HPDE6-E6E7 (cell line): Measurements from ENCODE around the gene COQ5.
"Not testable (repeated sequence)": the region's sequence is repeated elsewhere in the genome, so short reads cannot be mapped to it uniquely, and the experiment has no call there.

ENCODE experiments used
- DNase-seq: peaks from one replicate; pipeline ENCODE4 v3.0.0; 2011; ENCODE audit warnings: missing footprints; ENCODE audit errors: extremely low spot score

COQ5 gene

GRCh38 chr12:120529641-120530417 is 871 bp upstream of the COQ5 start:
- DNase-seq, result peak; percentile 50

GRCh38 chr12:120522568-120522967 is 6.4 kb downstream of the COQ5 start:
- DNase-seq, result no peak

DNA sequence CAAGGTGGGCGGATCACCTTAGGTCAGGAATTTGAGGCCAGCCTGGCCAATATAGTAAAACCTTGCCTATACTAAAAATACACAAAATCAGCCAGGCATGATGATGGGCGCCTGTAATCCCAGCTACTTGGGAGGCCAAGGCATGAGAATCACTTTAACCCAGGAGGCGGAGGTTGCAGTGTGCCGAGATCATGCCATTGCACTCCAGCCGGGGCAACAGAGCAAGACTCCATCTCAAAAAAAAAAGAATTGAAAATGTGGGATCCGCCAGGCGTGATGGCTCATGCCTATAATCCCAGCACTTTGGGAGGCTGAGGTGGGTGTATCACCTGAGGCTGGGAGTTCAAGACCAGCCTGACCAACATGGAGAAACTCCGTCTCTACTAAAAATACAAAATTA is 9.6 kb downstream of the COQ5 start:
- not testable (repeated sequence) for DNase-seq

- DNase-seq, result no peak
These were observed 13.5 kb downstream of the COQ5 start for GRCh38 chr12:120515496-120515895.

DNA sequence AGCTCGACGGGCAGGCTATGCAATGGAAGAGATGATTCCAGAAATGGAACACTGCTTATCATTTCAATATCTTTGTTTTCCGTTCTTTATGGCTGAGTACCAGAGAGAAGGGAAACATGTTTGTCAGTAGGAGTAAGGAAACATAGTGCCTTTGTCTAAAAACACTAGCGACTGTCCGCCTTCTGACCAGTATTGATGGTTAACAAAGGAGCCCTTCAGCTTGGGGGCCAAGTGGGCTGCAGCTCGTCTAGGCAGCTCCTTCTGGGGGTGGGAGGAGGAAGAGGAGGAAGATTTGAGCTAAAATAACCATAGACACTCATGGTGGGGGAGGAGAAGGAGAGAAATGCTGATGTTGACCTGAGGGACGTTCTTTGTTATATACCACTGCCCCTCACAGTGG is 15.0 kb downstream of the COQ5 start:
- no peak for DNase-seq

DNA sequence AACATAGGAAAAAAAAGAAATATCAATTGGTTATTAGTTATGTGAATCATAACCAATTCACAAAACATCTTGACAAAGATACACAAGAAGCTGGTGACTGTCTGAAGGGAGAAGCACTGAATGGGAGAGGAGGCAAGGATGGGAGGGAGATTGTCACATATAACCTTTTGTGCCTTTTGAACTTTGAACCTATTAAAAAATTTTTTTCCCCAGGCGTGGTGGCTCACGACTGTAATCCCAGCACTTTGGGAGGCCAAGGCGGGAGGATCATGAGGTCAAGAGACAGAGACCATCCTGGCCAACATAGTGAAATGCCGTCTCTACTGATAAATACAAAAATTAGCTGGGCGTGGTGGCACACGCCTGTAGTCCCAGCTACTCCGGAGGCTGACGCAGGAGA is 20.4 kb downstream of the COQ5 start:
- DNase-seq, result no peak

- no peak for DNase-seq
These were observed 24.4 kb downstream of the COQ5 start for GRCh38 chr12:120504587-120504986.

GRCh38 chr12:120500581-120500980 is 28.4 kb downstream of the COQ5 start:
- no peak for DNase-seq

DNA sequence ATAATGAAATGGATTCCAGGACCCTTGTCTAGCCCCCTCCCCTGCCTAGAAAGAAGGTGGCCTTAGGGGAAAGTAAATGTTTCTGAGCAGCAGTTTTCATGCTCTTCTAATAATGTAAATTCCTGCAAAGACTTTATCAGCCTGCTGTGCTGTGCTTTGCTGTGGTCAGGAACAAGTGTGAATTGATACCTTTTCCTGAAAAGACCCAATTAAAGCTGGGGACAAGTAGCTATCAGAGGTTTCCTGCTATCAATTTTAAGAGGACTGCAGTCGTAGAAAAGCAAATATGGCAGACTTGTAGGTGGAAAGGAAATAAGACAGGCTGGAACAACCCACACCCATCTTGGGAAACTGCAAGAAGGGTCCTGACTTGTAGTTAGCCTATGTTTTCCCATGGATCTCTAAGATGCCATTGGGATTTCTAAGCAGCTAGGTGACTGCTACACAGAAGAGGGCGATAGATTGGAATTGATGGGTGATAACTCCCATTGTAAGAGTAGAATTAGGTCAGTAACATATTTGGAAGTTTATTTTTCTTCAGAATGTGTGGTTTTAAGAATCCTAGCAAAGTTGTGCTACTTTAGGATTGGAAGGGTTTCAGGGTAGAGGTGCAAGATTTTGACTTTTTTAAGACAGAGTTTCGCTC is 30.0 kb downstream of the COQ5 start:
- DNase-seq, result no peak

DNA sequence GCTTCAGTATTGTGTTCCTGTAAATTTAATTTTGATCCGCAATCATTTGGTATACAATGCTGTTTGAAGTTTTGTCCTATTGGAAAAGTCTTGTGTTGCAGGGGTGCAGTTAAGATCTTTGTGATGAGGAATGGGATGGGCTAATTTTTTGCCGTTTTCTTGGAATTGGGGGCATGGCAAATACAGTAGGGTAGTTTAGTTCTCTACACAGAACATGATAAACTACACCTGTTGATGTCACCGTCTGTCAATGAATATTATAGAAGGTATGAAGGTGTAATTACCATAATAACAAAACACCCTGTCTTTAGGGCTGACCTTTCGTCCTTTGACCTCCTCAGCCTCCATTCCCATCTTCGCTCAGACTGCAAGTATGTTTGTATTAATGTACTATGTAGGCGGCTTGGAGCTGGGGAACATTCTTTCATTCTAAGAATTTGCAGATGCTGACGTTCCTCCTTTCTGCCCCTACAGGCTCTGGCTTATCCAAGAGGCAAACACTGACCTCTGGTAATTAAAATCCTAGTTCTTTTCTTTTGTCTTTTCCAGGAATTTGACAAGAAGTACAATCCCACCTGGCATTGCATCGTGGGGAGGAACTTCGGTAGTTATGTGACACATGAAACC is 31.3 kb downstream of the COQ5 start:
- DNase-seq, result no peak

- DNase-seq, result peak; percentile 49
These were observed 32.3 kb downstream of the COQ5 start for GRCh38 chr12:120496413-120497340.

DNA sequence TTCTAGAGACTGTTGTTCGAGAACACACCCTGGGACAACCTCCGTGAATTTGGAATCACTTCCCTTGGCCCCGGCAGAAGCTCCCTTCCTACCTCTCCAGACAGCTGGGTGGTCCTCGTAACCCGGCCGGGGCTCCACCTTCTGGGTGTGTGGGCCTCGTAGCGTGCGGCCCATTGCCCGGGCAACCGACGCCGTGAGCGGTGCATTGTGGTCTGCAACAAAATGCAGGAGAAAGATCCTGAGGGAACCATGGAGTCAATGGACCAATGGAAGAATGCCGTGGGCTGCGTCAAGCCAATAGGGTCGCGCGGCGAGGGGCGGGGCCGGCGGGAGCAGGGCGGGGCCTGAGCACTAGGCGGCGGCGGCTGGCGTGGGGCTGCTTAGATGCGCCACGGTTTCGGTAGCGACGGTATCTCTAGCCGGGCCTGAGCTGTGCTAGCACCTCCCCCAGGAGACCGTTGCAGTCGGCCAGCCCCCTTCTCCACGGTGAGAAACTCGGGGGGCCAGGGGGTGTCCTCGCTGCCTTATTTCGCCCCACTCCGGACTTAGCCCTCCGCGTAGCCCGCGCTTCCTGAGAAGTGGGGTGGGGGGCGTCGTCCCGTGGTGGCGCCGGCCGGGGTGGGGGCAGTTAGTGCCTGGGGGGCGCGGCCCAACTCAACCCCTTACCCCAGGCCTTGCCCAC is 33.1 kb downstream of the COQ5 start, which contains the start of gene DYNLL1:
Gene DYNLL1, plus strand, starts transcription at position 383 of the 682 bp plus-strand sequence. CDS start 309 bp downstream, outside the sequence.
- DNase-seq, result peak; percentile 95

DNA sequence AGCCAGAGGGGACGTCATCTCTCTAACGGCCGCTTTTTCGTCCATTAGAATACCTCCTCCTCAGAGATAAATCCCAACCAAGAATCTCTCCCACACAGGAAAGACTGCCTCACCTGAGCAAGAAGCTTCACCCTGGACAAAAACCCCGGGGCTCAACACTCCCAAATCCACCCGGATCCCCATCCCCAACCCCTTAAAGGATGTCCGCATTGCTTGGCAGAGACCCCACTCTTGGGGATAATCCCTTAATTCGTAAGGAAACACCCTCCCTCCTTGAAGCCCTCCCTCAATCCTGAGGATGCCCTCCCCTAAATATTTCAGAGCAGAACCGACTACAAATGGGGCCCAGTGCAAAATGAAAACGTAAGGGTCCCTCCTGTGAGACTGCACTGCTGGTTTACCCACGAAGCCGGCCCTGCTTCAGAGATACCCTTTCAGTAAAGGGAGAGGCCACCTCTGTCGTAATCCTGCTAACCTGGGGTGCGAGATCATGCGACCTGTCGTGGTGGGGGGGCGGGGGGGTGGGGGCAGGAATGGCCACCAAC is 33.7 kb downstream of the COQ5 start:
- no peak for DNase-seq

- no peak for DNase-seq
These were observed 38.0 kb downstream of the COQ5 start for GRCh38 chr12:120490833-120491512.

DNA sequence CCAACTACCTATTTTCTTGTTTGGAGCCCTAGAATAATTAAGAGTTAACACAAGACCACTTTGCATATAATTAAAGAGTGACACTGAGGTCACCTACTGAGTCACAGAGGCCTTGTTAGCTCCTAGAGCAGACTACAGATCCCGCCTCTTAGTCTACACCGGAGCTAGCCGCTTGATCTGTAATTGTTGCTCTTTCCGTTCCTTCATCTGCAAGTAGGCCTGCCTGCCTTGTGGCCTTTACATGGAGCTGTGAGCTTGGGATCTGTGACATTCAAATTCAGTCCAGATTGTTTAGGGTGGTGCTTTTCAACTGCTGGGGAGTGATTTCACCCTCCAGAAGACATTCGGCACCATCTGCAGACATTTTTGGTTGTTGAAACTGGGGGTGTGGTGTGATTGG is 38.6 kb downstream of the COQ5 start:
- no peak for DNase-seq

- no peak for DNase-seq
These were observed 39.9 kb downstream of the COQ5 start for GRCh38 chr12:120489018-120489417.

DNA sequence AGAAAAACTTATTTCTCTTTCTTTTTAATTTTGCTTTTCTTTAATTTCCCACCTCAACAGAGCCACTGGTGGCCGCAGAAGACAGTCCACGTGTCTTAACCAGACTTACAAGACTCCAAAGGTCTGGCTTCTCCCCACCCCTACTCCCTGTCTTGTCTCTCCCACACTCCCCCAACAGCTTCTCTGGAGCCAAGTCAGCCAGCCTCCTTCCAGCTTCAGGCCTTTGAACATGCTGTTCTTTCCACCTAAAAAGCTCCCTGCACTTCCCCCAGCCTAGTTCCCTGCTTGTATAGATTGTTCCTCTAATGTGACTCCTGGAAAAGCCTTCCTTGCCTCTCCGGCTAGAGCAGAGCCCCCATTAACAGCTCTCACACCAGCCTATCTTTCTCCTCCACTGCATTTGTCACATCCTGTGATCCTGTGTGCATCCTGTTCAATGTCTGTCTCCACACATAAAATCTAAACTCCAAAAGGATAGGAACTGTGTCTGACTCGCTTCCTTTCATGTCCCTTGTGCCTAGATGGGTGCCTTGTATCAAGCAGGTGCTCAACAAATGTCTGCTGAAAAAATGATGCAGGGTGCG is 40.8 kb downstream of the COQ5 start:
- DNase-seq, result no peak

DNA sequence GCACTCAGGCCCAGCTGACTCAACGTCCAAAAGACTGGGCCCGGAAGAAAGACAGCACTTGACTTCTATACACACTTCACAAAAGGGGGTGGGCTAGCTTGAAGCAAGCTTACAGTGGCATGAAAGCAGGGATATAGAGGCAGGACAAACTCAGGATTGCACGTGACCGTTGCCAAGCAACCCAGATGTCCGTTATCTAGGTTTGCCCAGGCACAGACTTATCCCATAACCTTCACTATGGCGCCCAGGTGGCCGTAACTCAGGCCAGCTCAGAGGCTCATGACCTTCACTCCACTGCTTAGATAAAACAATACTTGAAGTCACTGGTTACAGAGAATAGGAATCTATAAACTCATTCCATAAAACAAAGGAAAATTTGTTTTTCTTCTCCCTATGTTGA is 41.4 kb downstream of the COQ5 start:
- DNase-seq, result not testable (repeated sequence)

- no peak for DNase-seq
These were observed 42.7 kb downstream of the COQ5 start for GRCh38 chr12:120485961-120486881.
